NB4 (cell line): ENCODE data around the gene TXNDC9.
A peak's percentile ranks its signal among the peaks of the same experiment; 100 is the strongest.
"Not testable (repeated sequence)": the region's sequence is repeated elsewhere in the genome, so short reads cannot be mapped to it uniquely, and the experiment has no call there.

Experiments
- DNase-seq: peaks from one replicate; pipeline ENCODE4 v3.0.0; 2010; ENCODE audit warnings: low read depth
- H3K4me3 ChIP-seq: one replicate; pipeline ENCODE4 v1.5.1; 2011; ENCODE audit warnings: mild to moderate bottlenecking, low read depth, low read length, moderate library complexity
- MYC ChIP-seq: IDR thresholded peaks from 2 replicates; pipeline ENCODE4 v1.6.1; 2011; ENCODE audit warnings: low read depth, low read length
- POLR2A ChIP-seq: IDR thresholded peaks from 2 replicates; pipeline ENCODE4 v1.6.1; 2011; ENCODE audit warnings: mild to moderate bottlenecking; ENCODE audit not compliant: insufficient read length; ENCODE audit errors: extremely low read depth
- TF ChIP-seq, protein P1 (sequence below): IDR thresholded peaks from 2 replicates; pipeline ENCODE4 v1.6.1; 2011; ENCODE audit warnings: low read depth, low read length
- TF ChIP-seq, protein P2 (sequence below): IDR thresholded peaks from one replicate; pipeline ENCODE4 v1.5.1; 2012; ENCODE audit warnings: low read depth, low read length

TXNDC9 gene

DNA sequence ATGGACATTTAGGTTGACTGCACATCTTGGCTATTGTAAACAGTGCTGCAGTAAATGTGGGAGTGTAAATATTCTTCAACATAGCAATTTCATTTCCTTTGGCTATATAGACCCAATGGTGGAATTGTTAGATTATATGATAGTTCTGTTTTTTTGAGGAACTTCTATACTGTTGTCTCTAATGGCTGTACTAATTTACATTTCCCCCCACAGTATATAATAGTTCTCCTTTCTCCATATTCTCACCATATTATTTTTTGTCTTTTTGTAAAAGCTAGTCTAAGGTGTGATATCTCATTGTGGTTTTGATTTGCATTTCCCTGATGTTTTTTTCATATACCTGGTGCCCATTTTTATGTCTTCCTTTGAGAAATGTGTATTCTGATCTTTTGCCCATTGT is 14.1 kb upstream of the TXNDC9 start:
- no peak overlapping the region for H3K4me3 ChIP-seq
- no peak for DNase-seq
- TF ChIP-seq, protein P1, sequence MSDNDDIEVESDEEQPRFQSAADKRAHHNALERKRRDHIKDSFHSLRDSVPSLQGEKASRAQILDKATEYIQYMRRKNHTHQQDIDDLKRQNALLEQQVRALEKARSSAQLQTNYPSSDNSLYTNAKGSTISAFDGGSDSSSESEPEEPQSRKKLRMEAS = no peak
- TF ChIP-seq, protein P2, sequence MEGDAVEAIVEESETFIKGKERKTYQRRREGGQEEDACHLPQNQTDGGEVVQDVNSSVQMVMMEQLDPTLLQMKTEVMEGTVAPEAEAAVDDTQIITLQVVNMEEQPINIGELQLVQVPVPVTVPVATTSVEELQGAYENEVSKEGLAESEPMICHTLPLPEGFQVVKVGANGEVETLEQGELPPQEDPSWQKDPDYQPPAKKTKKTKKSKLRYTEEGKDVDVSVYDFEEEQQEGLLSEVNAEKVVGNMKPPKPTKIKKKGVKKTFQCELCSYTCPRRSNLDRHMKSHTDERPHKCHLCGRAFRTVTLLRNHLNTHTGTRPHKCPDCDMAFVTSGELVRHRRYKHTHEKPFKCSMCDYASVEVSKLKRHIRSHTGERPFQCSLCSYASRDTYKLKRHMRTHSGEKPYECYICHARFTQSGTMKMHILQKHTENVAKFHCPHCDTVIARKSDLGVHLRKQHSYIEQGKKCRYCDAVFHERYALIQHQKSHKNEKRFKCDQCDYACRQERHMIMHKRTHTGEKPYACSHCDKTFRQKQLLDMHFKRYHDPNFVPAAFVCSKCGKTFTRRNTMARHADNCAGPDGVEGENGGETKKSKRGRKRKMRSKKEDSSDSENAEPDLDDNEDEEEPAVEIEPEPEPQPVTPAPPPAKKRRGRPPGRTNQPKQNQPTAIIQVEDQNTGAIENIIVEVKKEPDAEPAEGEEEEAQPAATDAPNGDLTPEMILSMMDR = no peak
- no peak for TF ChIP-seq POLR2A

DNA sequence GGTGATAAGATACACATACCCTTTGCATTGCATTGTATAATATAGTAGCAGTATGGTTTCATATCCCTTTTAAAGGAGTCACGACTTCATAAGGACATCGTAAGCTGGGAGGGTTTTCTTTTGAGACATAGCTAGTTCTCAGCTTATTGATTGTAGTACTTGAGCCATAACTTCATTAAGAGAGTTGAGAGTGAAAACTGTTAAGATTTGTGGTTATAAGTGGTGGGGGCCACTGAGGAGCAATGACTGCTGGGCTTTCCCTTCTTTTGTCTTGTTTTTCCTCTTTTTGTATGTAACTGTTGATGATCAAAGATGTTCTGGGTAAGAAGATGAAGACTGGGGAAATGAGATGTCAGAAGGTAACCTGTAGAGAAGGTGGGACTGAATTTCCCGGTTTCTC is 12.0 kb upstream of the TXNDC9 start:
- TF ChIP-seq, protein P1 = no peak
- TF ChIP-seq POLR2A (no peak), MYC (no peak)
- TF ChIP-seq, protein P2 = no peak
- DNase-seq = no peak
- no peak overlapping the region for H3K4me3 ChIP-seq

DNA sequence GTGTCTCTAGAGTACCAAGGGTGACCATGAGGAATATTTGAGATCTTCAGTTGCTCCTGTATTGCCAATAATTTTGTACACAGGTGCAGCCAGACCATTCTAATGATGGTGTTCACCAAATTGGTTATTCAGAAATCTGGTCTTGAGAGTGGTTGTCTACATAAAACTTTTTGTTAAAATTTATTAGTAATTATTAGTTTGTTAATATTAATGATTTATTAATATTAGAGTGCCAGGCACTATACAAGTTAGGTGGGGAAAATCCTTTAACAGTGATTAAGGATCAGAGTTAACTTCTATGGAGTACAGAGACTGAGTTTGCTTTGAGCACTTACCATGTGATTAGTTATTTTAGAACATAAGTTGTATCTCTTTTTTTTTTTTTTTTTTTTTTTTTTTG is 10.1 kb upstream of the TXNDC9 start:
- no peak overlapping the region for H3K4me3 ChIP-seq
- TF ChIP-seq, protein P1 = no peak
- no peak for DNase-seq

DNA sequence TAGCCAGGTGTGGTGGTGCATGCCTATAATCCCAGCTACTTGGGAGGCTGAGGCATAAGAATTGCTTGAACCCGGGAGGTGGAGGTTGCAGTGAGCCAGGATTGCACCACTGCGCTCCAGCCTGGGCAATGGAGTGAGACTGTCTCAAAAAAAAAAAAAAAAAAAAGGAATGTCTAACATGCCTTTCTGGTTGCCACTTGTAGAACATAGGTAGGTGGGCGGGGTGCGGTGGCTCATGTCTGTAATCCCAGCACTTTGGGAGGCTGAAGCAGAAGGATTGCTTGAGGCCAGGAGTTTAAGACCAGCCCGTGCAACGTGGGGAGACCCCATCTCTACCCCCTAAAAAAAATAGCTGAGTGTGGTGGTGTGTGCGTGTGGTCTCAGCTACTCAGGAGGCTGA is 9.3 kb upstream of the TXNDC9 start:
- DNase-seq, H3K4me3 ChIP-seq: not testable (repeated sequence)

DNA sequence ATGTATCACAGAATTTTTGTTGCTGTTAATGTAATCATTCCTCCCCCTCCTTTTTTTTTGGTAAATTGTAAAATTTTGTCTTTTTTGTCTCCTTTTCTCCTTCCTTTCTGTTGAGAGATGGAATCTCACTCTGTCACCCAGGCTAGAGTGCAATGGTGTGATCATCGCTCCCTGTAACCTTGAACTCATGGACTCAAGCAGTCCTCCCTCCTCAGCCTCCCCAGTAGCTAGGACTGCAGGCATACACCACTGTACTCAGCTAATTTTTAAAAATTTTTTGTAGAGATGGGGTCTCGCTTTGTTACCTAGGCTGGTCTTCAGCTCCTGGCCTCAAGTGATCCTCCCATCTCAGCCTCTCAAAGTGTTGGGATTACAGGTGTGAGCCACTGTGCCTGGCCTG is 6.4 kb upstream of the TXNDC9 start:
- DNase-seq = no peak
- no peak overlapping the region for H3K4me3 ChIP-seq
- TF ChIP-seq MYC = no peak
- TF ChIP-seq POLR2A = no peak
- TF ChIP-seq, protein P1 = no peak
- TF ChIP-seq, protein P2 = no peak

DNA sequence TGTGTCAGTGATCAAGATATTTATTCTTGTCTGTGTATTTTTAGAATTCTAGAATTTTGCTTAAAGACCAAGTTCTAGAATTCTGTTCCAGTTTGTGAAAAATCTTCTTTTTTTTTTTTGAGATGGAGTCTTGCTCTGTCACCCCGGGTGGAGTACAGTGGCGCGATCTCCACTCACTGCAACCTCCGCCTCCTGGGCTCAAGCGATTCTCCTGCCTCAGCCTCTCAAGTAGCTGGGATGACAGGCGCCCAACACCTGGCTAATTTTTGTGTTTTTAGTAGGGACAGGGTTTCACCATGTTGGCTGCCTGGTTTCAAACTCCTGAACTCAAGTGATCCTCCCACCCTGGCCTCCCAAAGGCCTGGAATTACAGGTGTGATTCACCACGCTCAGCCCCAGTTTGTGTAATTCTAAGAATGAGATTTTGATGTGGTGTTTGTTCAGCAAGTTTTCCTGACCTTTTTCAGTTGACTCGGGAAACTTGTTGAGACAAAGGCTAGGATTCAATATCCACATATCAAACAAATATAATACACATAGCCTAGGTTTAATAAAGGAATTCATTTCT is 4.6 kb upstream of the TXNDC9 start:
- peak overlapping the region; percentile 25 for H3K4me3 ChIP-seq
- DNase-seq = no peak
- TF ChIP-seq, protein P2 = no peak
- TF ChIP-seq POLR2A (no peak), MYC (no peak)
- TF ChIP-seq, protein P1 = no peak

DNA sequence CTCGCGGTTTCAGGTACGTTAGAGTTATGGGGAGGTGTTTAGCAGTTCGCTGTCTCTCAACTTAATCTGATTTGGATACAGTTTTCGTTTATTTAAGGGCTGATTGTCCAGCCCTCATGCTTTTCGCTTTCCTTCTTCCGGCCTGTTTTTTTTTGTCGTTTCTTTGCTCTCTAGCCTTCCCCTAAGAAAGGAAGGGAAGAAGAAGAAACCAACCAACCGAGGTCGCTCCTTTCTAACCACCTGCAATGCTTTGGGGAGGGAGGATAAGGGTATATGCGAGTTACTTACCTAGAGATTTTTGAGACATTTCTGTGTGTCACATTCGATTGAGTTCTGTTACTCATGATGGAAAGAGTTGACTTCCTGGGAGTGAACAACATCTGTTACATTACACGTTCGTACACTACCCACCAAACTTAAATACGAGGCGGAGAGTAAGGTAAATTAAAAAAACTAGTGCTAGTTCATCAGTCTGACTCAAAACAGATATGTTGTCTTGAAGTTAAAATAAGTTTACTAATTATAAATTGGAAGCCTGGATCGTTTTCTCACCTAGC is 2.0 kb upstream of the TXNDC9 start:
- TF ChIP-seq, protein P2 = no peak
- TF ChIP-seq MYC (no peak), POLR2A (no peak)
- TF ChIP-seq, protein P1 = no peak

More for the DNA sequence above, 2.0 kb upstream of the TXNDC9 start:
- peak overlapping the region; percentile 93 for H3K4me3 ChIP-seq
- no peak for DNase-seq
